Thyroid gland (tissue), 4 donors: ENCODE data around the gene DNAH1. TPM values are rescaled to one million over a fixed set of nuclear protein-coding genes. Genes with fewer than 3 reads are reported as not detected.

Experiments
- DNase-seq, 2 donors: peaks; one replicate each; pipeline ENCODE4 v3.0.0-alpha.2; 2019
- H3K27ac ChIP-seq, 3 donors: fragments of 200-600 bp; sonication (generic); 1 replicate in 2 of 3; 2 replicates in 1 of 3; pipeline ENCODE4 v1.5.1; 2016 to 2019; ENCODE audit warnings: mild to moderate bottlenecking in 1 of 3, moderate library complexity in 1 of 3
- H3K27me3 ChIP-seq: fragments of 200-600 bp; sonication (generic); one replicate; pipeline ENCODE4 v1.5.1; 2019
- H3K36me3 ChIP-seq, 2 donors: fragments of 200-600 bp; sonication (generic); one replicate each; pipeline ENCODE4 v1.5.1; 2016 to 2019
- H3K4me1 ChIP-seq, 2 donors: fragments of 200-600 bp; sonication (generic); one replicate each; pipeline ENCODE4 v1.5.1; 2017 to 2019
- H3K4me3 ChIP-seq, 3 donors: fragments of 200-600 bp; sonication (generic); replicated peaks in 1 of 3; 1 replicate in 2 of 3; 2 replicates in 1 of 3; pipeline ENCODE4 v1.5.1; 2016; ENCODE audit warnings: mild to moderate bottlenecking in 1 of 3
- H3K9me3 ChIP-seq: fragments of 200-600 bp; sonication (generic); one replicate; pipeline ENCODE4 v1.5.1; 2017
- CTCF ChIP-seq, 6 experiments: fragments of 200-600 bp in 3 of 6; fragments of 450-650 bp in 3 of 6; sonication (generic) in 3 of 6; IDR thresholded peaks; one replicate each; pipeline ENCODE4 v1.5.1; 2016 to 2019; ENCODE audit warnings: antibody characterized with exemption in 6 of 6, mild to moderate bottlenecking in 2 of 6, inconsistent platforms in 1 of 6, moderate library complexity in 1 of 6
- POLR2A ChIP-seq, 2 donors: fragments of 450-650 bp; IDR thresholded peaks; one replicate each; pipeline ENCODE4 v1.6.1; 2017; ENCODE audit warnings: antibody characterized with exemption in 2 of 2, mild to moderate bottlenecking in 2 of 2, moderate library complexity in 1 of 2
- WGBS, 2 donors: methylation state at CpG; one replicate each; pipeline ENCODE4 v1.1.5; 2017; 5-methylcytosine and 5-hydroxymethylcytosine counted together
- intact Hi-C: fragments of 100-400 bp; cut with DNase I; formaldehyde crosslinking; loops from one replicate; pipeline ENCODE4 v1.15.1; 2023
- total RNA-seq, 4 donors: library from RNA; depleted of rRNA; stranded (reverse); fragments of >200 nt; gene quantifications; one replicate each; pipeline ENCODE4 v1.2.3, GENCODE V29; 2016

DNAH1 gene
- total RNA-seq, 4 donors from 2014 or later = 4.6 to 14.2 (median 7.5) TPM

- no peak overlapping the region for H3K4me3 ChIP-seq
- WGBS, 2 donors = 78 to 88% methylated on average over 7 of the region's 7 CpGs
- no peaks in the 10 kb centered on the region for H3K27me3 ChIP-seq
- no peaks in the 10 kb centered on the region for H3K9me3 ChIP-seq
- H3K36me3 ChIP-seq = no peaks in the 10 kb centered on the region
- DNase-seq = no peak
- peaks cover 7 to 23% of the 10 kb centered on the region in 2 donors for H3K4me1 ChIP-seq
- no peak overlapping the region for H3K27ac ChIP-seq
- TF ChIP-seq CTCF (IDR thresholded peaks at IDR 0.05) (no peak), POLR2A (IDR thresholded peaks at IDR 0.05) (no peak)
- intact Hi-C loops = loop anchor here (2.0 kb wide), 1 partner anchor 17 kb away; no protein-coding TSS in a partner anchor
Observed at GRCh38 chr3:52429779-52430415, 113.8 kb downstream of the DNAH1 start.

- no peak for TF ChIP-seq CTCF (IDR thresholded peaks at IDR 0.05)
- TF ChIP-seq POLR2A (IDR thresholded peaks at IDR 0.05) = no peak
- Histone ChIP-seq H3K4me1 (peaks cover 7 to 23% of the 10 kb centered on the region in 2 donors), H3K27ac (no peak overlapping the region), H3K9me3 (no peaks in the 10 kb centered on the region), H3K36me3 (no peaks in the 10 kb centered on the region), H3K4me3 (no peak overlapping the region), H3K27me3 (no peaks in the 10 kb centered on the region)
- intact Hi-C loops = loop anchor here (2.0 kb wide), 1 partner anchor 16 kb away; no protein-coding TSS in a partner anchor
- DNase-seq = no peak
- WGBS, 2 donors = 92 to 99% methylated on average over 9 of the region's 9 CpGs
Observed at GRCh38 chr3:52430416-52430810, 114.3 kb downstream of the DNAH1 start.

GRCh38 chr3:52431459-52432223, 115.5 kb downstream of the DNAH1 start:
- no peak overlapping the region for H3K4me3 ChIP-seq
- H3K27me3 ChIP-seq = no peaks in the 10 kb centered on the region
- intact Hi-C loops = loop anchor here (2.0 kb wide), 1 partner anchor 15 kb away; no protein-coding TSS in a partner anchor
- H3K4me1 ChIP-seq = peaks cover 7 to 23% of the 10 kb centered on the region in 2 donors
- H3K27ac ChIP-seq = no peak overlapping the region
- H3K36me3 ChIP-seq = no peaks in the 10 kb centered on the region
- 71 to 76% methylated on average over 10 of the region's 10 CpGs for WGBS, 2 donors
- H3K9me3 ChIP-seq = no peaks in the 10 kb centered on the region
- TF ChIP-seq POLR2A (IDR thresholded peaks at IDR 0.05) = no peak
- no peak for TF ChIP-seq CTCF (IDR thresholded peaks at IDR 0.05)
- no peak for DNase-seq

GRCh38 chr3:52432225-52432624, 116.1 kb downstream of the DNAH1 start:
- no peaks in the 10 kb centered on the region for H3K27me3 ChIP-seq
- no peaks in the 10 kb centered on the region for H3K9me3 ChIP-seq
- 79 to 83% methylated on average over 5 to 6 of the region's 6 CpGs for whole genome bisulfite sequencing, 2 donors
- peak overlapping the region in 2 of 3 donors; percentile 10 to 27 for H3K27ac ChIP-seq
- H3K36me3 ChIP-seq = no peaks in the 10 kb centered on the region
- intact Hi-C loops = no loop called here
- TF ChIP-seq POLR2A (IDR thresholded peaks at IDR 0.05) = no peak
- TF ChIP-seq CTCF (IDR thresholded peaks at IDR 0.05) = no peak
- no peak overlapping the region for H3K4me3 ChIP-seq
- DNase-seq = no peak
- H3K4me1 ChIP-seq = peaks cover 7 to 23% of the 10 kb centered on the region in 2 donors

- Histone ChIP-seq H3K4me1 (peaks cover 7 to 23% of the 10 kb centered on the region in 2 donors), H3K27ac (peak overlapping the region; percentile 10 to 27 (median 11)), H3K36me3 (no peaks in the 10 kb centered on the region), H3K27me3 (no peaks in the 10 kb centered on the region), H3K4me3 (no peak overlapping the region), H3K9me3 (no peaks in the 10 kb centered on the region)
- intact Hi-C loops = no loop called here
- DNase-seq = peak; percentile 62 to 72
- 47 to 62% methylated on average over 4 of the region's 4 CpGs for WGBS, 2 donors
- no peak for TF ChIP-seq CTCF (IDR thresholded peaks at IDR 0.05)
- no peak for TF ChIP-seq POLR2A (IDR thresholded peaks at IDR 0.05)
Observed at GRCh38 chr3:52432691-52433141, 116.6 kb downstream of the DNAH1 start.
